ENCODE data around the gene ITPA.

The ITPA gene

DNA sequence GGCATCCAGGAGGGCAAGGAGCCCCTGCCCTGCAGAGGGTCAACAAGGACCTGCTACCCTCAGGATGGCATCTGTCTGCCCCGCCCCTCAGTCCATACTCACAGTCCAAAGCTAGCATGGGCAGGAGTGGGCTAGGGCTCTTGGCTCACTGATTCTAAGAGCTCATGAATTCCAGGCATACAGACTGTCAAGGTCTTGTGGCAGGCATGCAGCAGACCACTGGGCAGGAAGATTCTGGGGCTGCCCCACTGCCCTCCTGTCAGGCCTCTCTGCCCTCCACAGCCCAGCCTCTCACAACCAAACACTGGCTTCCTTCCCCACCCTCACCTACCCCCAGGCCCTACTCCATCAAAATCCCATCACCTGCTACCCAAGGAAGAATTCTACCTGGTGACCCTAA lies 35.3 kb downstream of the ITPA start:
- DNase-seq (ENCODE audit: low read depth) = no peak

DNA sequence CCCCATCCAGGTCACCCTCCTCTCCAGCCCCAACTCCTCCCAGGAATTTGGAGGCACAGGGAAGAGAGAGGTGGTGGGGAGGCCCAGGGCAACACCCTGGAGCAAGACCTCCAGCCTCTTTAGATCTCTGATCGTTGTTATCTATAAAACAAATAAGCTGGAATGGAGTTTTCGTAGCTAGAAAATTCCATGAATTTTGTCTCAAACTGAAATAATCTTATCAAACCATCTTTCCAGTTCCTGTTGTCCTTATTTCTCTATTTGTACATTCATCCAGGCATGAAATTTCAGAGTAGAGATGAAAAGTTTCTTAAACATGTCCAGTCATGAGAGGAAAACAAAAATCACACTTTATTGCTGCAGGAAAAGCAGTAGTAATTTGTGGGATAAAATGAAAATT lies 35.9 kb downstream of the ITPA start:
- DNase-seq (ENCODE audit: low read depth) = no peak

DNA sequence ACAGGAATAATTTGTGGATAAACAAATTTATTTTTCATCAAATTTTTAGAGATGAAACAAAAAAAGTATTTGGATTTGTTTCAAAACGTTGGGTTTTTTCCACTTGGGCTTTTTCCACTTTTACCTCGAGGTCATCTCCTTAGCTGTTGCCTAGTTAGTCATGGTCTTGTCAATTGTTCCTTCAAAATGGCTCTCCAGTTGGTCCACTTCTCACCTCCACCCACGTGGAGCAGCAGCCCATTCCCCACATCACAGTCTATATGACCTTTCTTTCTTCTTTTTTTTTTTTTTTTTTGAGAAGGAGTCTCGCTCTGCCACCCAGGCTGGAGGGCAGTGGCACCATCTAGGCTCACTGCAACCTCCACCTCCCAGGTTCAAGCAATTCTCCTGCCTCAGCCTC lies 36.4 kb downstream of the ITPA start:
- DNase-seq (ENCODE audit: low read depth) = no peak

DNA sequence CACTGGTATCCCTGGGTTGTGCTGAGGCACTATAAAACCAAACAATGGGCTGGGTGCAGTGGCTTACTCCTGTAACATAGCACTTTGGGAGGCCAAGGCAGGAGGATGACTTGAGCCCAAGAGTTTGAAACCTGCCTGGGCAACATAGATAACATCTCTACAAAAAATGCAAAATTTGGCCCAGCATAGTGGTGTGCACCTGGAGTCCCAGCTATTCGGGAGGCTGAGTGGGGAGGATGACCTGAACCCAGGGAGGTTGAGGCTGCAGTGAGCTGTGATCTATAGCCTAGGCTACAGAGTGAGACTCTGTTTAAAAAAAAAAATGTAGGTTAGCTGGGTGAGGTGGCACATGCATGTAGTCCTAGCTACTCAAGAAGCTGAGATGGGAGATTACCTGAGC lies 37.4 kb downstream of the ITPA start:
- DNase-seq (ENCODE audit: low read depth) = no peak

DNA sequence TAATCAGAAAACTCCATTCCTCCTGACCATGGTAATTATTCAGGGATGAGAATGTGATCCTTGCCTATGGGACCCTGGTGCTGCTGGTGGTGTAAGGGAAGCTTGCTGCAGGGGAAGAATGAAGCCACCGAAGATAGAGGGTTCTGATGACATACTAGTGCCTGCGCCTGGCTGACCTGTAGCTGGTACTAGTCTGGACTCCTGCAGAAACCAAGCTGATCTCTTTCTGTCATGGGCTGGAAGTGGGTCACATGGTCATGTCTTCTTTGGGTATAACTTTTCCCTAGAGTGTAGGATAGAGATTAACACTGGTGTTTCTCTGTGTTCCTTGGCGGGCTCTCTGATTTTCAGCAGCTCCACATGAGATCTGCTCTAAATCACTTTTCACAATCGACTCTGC lies 38.3 kb downstream of the ITPA start:
- DNase-seq (ENCODE audit: low read depth) = no peak

DNA sequence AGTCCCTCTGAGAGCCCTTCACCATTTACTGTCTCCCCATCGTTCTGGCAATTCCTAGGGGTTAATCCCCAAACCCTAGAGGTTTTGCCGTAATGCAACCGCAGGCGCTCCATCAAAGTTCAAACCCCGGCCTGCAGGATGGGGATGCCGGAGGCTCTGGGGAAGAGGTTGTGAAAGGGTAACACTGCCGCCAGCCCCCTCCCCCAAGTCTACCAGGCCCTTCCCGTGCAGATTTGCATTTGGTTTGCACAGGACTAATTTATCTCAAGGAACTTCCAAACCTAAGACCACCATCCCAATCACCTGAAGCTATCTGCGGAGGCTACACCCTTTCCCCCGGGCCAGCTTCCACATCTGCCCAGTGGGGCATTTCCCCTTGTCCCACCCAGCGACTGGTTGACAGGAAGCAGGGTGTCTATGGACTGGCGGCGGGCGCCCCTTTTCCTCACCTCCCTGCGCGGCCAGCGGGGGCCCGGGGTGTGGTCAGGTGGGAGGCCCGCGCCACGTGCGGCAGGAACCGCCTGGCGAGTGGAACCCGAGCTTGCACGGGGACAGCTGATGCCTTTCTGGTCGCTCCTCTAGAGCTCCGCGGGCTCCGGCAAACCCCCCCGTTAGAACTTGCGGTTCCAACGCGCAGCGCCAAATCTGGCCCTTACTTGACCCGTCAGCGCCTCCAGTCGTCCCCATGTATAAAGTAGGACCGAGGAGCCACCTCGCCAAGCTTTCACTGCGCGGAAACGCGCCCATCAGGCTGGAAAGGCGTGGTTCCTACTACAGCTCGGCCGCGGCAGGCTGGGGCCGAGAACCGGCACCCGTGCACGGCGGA lies 39.1 kb downstream of the ITPA start:
- no peak for DNase-seq (ENCODE audit: low read depth)

DNA sequence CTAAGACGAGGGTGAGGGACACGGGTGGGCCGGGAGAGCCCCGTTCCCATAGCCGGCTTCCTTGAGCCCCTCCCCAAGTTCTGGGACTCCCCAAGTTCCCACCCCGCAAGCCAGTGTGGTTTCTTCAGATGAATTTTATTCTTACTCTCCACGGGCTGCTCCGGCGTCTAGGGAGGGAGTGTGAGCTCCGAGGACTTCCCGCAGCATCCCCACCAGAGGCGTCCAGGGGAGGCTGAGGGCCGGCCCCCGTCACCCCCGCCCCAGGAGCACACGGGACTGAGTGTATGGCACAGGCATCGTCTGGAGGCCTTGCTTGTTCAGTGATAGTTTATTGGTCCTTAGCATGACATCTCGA lies 39.7 kb downstream of the ITPA start:
- DNase-seq (ENCODE audit: low read depth) = no peak

DNA sequence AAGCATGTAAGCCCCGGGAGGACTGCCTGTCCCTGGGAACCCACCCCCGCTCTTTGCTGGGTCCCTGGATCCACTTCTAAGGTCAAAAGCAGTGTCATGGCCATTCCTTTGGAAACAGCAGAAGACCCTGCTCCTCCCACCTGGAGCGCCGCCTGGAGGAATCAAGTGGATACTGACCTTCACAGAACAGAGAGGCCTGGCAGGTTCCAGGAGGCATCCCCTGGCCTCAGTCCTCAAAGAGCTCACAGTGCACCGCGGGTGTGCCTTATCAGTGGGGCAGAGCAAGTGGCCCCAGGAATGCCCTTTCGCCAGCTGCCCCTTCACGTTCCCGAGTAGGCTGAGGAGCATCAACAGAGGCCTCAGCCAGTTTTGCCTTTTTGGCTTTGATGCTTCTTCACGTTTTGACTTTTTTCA lies 40.8 kb downstream of the ITPA start:
- DNase-seq (ENCODE audit: low read depth) = no peak

DNA sequence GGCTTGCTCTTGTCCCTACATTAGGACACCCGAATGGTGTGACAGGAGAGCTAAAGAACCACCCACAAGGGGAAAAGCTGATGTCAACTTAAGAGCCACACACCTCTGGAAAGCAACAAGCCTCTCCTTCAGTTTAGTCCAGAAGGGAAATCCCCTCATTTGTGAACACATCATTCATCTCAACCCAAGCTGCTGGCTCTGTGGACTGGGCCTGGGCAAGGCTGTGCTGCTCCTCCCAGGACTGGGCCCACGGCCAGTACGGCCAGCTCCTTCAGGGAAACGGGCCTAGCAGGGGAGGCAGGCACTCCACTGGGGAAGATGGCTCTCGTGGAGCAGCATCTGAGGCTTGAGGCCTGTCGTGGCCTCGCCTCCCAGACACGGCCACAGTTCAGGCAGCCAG lies 42.5 kb downstream of the ITPA start:
- no peak for DNase-seq (ENCODE audit: low read depth)

DNA sequence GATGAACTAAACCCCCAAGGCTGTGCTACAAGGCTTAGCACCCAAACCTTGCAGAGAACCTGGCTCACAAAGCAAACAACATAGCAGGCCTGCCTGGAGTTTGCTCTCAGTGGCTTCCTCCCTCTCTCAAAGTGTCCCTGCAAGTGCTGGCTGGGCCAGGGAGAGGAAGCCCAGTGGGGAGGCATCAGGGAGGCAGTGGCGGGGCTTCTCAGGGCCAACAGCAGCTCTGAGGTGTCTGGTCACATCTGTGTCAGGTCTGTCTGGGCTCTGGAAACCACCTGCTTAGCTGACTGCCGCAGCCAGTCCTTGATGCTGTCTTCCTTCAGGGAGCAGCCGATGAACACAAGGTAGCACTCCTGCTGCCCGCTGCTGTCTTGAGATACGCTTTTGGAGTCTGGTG lies 46.4 kb downstream of the ITPA start:
- no peak for DNase-seq (ENCODE audit: low read depth)

DNA sequence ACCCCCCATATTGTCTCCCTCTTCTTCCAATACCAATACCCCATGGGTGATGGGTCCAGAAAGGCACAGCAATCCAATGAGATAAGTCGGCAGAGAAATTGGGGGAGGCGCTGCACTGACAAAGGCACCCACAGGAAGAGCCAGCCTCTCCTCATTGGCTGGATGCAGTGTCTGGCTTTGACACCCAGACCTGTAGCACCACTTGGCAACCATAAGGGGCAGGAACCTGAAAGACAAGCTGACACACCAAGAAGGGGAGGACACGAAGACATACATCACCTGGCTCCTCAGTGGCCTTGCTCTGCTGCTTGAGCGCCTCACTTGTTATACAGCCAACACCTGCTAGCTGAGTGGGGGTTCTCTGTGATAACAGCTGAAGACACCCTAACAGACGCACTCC lies 49.1 kb downstream of the ITPA start:
- no peak for DNase-seq (ENCODE audit: low read depth)

DNA sequence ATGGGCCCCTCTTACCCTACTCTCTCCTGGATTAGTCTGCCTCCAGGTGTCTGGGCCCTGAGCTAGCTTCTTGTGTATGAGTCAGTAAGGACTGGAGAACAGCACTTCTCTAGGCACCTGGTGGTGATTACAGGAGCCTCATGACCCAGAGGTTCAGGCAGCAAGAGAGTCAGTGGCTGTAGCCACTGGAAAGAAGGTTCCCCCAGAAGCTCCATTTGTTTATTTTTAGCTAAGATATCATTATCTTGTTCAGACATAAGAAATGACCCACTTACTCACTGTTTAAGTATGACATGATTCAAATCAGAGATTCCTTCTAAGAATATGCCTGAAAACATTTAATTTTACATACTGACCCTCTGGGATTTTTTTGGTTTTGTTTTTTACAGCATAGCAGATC lies 53.3 kb downstream of the ITPA start:
- DNase-seq (ENCODE audit: low read depth) = no peak

DNA sequence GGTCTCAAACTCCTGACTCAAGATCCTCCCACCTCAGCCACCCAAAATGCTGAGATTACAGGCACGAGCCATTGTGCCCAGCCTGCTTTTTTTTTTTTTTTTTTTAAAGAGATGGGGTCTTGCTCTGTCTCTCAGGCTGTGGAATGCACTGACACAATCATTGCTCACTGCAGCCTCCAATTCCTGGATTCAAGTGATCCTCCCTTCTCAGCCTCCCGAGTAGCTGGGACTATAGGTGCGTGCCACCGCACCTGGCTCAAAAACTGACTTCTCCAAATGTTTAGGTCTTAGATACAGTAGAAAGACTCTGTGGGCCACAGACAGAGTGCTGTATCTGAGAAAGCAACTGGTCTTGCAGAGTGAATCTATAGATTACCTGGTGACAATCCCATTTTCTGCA lies 60.8 kb downstream of the ITPA start:
- DNase-seq (ENCODE audit: low read depth) = no peak

DNA sequence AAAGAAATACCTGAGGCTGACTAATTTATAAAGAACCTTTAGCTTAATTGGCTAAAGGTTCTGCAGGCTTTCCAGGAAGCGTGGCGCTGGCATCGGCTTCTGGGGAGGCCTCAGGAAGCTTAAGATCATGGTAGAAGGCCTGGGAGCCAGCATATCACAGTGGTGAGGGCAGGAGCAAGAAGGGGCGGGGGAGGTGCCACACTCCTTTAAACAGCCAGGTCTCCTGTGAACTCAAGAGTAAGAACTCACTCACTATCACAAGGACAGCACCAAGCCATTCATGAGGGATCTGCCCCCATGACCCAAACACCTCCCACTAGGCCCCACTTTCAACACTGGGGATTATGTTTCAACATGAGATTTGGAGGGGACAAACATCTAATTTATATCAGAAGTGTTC lies 64.1 kb downstream of the ITPA start:
- DNase-seq (ENCODE audit: low read depth) = no peak

Data from activated T-cell treated with anti-CD3 and anti-CD28 coated beads for 48 hours (primary cell).